Thyroid gland (tissue), 4 donors: ENCODE measurements around the gene EXOC4. TPM values are rescaled to one million over a fixed set of nuclear protein-coding genes. Genes with fewer than 3 reads are reported as not detected.

Source experiments
- DNase-seq, 2 donors: peaks; one replicate each; pipeline ENCODE4 v3.0.0-alpha.2; 2019
- H3K27ac ChIP-seq, 3 donors: fragments of 200-600 bp; sonication (generic); 1 replicate in 2 of 3; 2 replicates in 1 of 3; pipeline ENCODE4 v1.5.1; 2016 to 2019; ENCODE audit warnings: mild to moderate bottlenecking in 1 of 3, moderate library complexity in 1 of 3
- H3K27me3 ChIP-seq: fragments of 200-600 bp; sonication (generic); one replicate; pipeline ENCODE4 v1.5.1; 2019
- H3K36me3 ChIP-seq, 2 donors: fragments of 200-600 bp; sonication (generic); one replicate each; pipeline ENCODE4 v1.5.1; 2016 to 2019
- H3K4me1 ChIP-seq, 2 donors: fragments of 200-600 bp; sonication (generic); one replicate each; pipeline ENCODE4 v1.5.1; 2017 to 2019
- H3K4me3 ChIP-seq, 3 donors: fragments of 200-600 bp; sonication (generic); replicated peaks in 1 of 3; 1 replicate in 2 of 3; 2 replicates in 1 of 3; pipeline ENCODE4 v1.5.1; 2016; ENCODE audit warnings: mild to moderate bottlenecking in 1 of 3
- H3K9me3 ChIP-seq: fragments of 200-600 bp; sonication (generic); one replicate; pipeline ENCODE4 v1.5.1; 2017
- POLR2A ChIP-seq, 2 donors: fragments of 450-650 bp; IDR thresholded peaks; one replicate each; pipeline ENCODE4 v1.6.1; 2017; ENCODE audit warnings: antibody characterized with exemption in 2 of 2, mild to moderate bottlenecking in 2 of 2, moderate library complexity in 1 of 2
- WGBS, 2 donors: methylation state at CpG; one replicate each; pipeline ENCODE4 v1.1.5; 2017; 5-methylcytosine and 5-hydroxymethylcytosine counted together
- intact Hi-C: fragments of 100-400 bp; cut with DNase I; formaldehyde crosslinking; loops from one replicate; pipeline ENCODE4 v1.15.1; 2023
- total RNA-seq, 4 donors: library from RNA; depleted of rRNA; stranded (reverse); fragments of >200 nt; gene quantifications; one replicate each; pipeline ENCODE4 v1.2.3, GENCODE V29; 2016
- TF ChIP-seq, protein P1 (sequence below), 6 experiments: fragments of 200-600 bp in 3 of 6; fragments of 450-650 bp in 3 of 6; sonication (generic) in 3 of 6; IDR thresholded peaks; one replicate each; pipeline ENCODE4 v1.5.1; 2016 to 2019; ENCODE audit warnings: antibody characterized with exemption in 6 of 6, mild to moderate bottlenecking in 2 of 6, inconsistent platforms in 1 of 6, moderate library complexity in 1 of 6

The EXOC4 gene
- total RNA-seq, 4 donors from 2014 or later, result 74.0 to 116 (median 107) TPM

- H3K4me1 ChIP-seq, result no peaks in the 10 kb centered on the region
- H3K36me3 ChIP-seq, result no peaks in the 10 kb centered on the region
- 83 to 88% methylated on average over 3 of the region's 3 CpGs for WGBS, 2 donors
- no peak overlapping the region for H3K4me3 ChIP-seq
- no peak for TF ChIP-seq POLR2A (IDR thresholded peaks at IDR 0.05)
- TF ChIP-seq, protein P1, sequence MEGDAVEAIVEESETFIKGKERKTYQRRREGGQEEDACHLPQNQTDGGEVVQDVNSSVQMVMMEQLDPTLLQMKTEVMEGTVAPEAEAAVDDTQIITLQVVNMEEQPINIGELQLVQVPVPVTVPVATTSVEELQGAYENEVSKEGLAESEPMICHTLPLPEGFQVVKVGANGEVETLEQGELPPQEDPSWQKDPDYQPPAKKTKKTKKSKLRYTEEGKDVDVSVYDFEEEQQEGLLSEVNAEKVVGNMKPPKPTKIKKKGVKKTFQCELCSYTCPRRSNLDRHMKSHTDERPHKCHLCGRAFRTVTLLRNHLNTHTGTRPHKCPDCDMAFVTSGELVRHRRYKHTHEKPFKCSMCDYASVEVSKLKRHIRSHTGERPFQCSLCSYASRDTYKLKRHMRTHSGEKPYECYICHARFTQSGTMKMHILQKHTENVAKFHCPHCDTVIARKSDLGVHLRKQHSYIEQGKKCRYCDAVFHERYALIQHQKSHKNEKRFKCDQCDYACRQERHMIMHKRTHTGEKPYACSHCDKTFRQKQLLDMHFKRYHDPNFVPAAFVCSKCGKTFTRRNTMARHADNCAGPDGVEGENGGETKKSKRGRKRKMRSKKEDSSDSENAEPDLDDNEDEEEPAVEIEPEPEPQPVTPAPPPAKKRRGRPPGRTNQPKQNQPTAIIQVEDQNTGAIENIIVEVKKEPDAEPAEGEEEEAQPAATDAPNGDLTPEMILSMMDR (IDR thresholded peaks at IDR 0.05), result peak in 1 of 6 experiments; percentile 14
- intact Hi-C loops, result no loop called here
- no peak overlapping the region for H3K27ac ChIP-seq
- H3K9me3 ChIP-seq, result no peaks in the 10 kb centered on the region
- DNase-seq, result no peak
- H3K27me3 ChIP-seq, result no peaks in the 10 kb centered on the region
These were observed 764.0 kb downstream of the EXOC4 start for GRCh38 chr7:134016942-134017303.

DNA sequence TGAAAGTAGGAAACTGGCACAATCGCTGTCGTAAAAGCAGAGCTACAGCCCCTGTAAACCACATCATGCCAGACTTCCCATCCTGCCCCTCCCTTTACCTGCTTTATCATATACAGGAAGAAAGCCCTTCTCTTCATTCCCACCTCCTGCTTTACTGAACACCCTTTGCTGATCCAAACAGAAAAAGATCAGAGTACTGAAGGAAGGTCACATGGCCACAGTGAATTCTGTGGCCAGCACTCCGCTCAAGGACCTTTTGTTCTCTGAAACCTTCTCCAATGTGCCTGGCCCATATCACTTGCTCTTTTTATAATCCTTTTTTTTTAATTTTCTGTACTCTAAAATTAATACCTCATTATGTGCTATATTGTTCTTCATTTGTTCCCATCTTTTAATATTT is 765.4 kb downstream of the EXOC4 start:
- Histone ChIP-seq H3K4me1 (no peaks in the 10 kb centered on the region), H3K27ac (no peak overlapping the region), H3K4me3 (no peak overlapping the region), H3K9me3 (no peaks in the 10 kb centered on the region), H3K36me3 (no peaks in the 10 kb centered on the region), H3K27me3 (no peaks in the 10 kb centered on the region)
- intact Hi-C loops, result no loop called here
- no peak for DNase-seq
- TF ChIP-seq, protein P1 (IDR thresholded peaks at IDR 0.05), result no peak
- no peak for TF ChIP-seq POLR2A (IDR thresholded peaks at IDR 0.05)
- WGBS, 2 donors, result 96% methylated on average over 3 of the region's 3 CpGs

GRCh38 chr7:134019251-134019650 is 766.4 kb downstream of the EXOC4 start:
- no peaks in the 10 kb centered on the region for H3K9me3 ChIP-seq
- H3K4me1 ChIP-seq, result no peaks in the 10 kb centered on the region
- H3K27ac ChIP-seq, result no peak overlapping the region
- H3K27me3 ChIP-seq, result no peaks in the 10 kb centered on the region
- no peak overlapping the region for H3K4me3 ChIP-seq
- TF ChIP-seq, protein P1 (IDR thresholded peaks at IDR 0.05), result no peak
- TF ChIP-seq POLR2A (IDR thresholded peaks at IDR 0.05), result no peak
- intact Hi-C loops, result no loop called here
- no peaks in the 10 kb centered on the region for H3K36me3 ChIP-seq
- no peak for DNase-seq
- 75 to 95% methylated on average over 2 of the region's 2 CpGs for WGBS, 2 donors

GRCh38 chr7:134021836-134022235 is 769.0 kb downstream of the EXOC4 start:
- intact Hi-C loops, result no loop called here
- Histone ChIP-seq H3K27me3 (no peaks in the 10 kb centered on the region), H3K4me1 (peaks cover 6 to 7% of the 10 kb centered on the region in 2 donors), H3K4me3 (no peak overlapping the region), H3K36me3 (no peaks in the 10 kb centered on the region), H3K27ac (no peak overlapping the region), H3K9me3 (no peaks in the 10 kb centered on the region)
- DNase-seq, result no peak
- no peak for TF ChIP-seq POLR2A (IDR thresholded peaks at IDR 0.05)
- TF ChIP-seq, protein P1 (IDR thresholded peaks at IDR 0.05), result no peak
- 88 to 97% methylated on average over 1 of the region's 1 CpG for WGBS, 2 donors

GRCh38 chr7:134022286-134022911 is 769.5 kb downstream of the EXOC4 start:
- Histone ChIP-seq H3K27ac (no peak overlapping the region), H3K36me3 (no peaks in the 10 kb centered on the region), H3K4me3 (no peak overlapping the region), H3K9me3 (no peaks in the 10 kb centered on the region), H3K4me1 (peaks cover 6 to 7% of the 10 kb centered on the region in 2 donors), H3K27me3 (no peaks in the 10 kb centered on the region)
- DNase-seq, result no peak
- intact Hi-C loops, result no loop called here
- TF ChIP-seq, protein P1 (IDR thresholded peaks at IDR 0.05), result no peak
- TF ChIP-seq POLR2A (IDR thresholded peaks at IDR 0.05), result no peak
- WGBS, 2 donors, result 94 to 98% methylated on average over 1 of the region's 1 CpG
